ENCODE data around the gene SLC8A2. TPM values are rescaled to one million over a fixed set of nuclear protein-coding genes. Genes with fewer than 3 reads are reported as not detected.
"Not testable (repeated sequence)": the region's sequence is repeated elsewhere in the genome, so short reads cannot be mapped to it uniquely, and the experiment has no call there.

Gene SLC8A2
- total RNA-seq, 2 experiments from 2014 or later, result 0.13 to 0.36 TPM

- peaks cover 31% of the 10 kb centered on the region for H3K36me3 ChIP-seq (ENCODE audit: insufficient read depth, low read length)
- TF ChIP-seq EZH2phosphoT487 (IDR thresholded peaks at IDR 0.05; ENCODE audit: borderline replicate concordance, low read depth, low read length) (no peak), CTCF (conservative IDR thresholded peaks at IDR 0.05; ENCODE audit: low read length) (no peak)
- no peaks in the 10 kb centered on the region for H3K9me3 ChIP-seq (ENCODE audit: low read length)
- DNase-seq (ENCODE audit: low spot score), result peak; percentile 65
- H3K79me2 ChIP-seq (ENCODE audit: insufficient read depth, low read depth, low read length), result no peaks in the 10 kb centered on the region; the same call in 1 of the 2 replicates
- H3K4me3 ChIP-seq (ENCODE audit: low read depth, low read length, poor library complexity, severe bottlenecking), result peak overlapping the region; percentile 15
- peaks cover 49% of the 10 kb centered on the region for H3K4me1 ChIP-seq (ENCODE audit: insufficient read depth, low read length, poor library complexity, severe bottlenecking)
- H3K9me2 ChIP-seq (ENCODE audit: insufficient read depth, low read length), result no peaks in the 10 kb centered on the region
- no peaks in the 10 kb centered on the region for H4K20me1 ChIP-seq (ENCODE audit: insufficient read depth, low read length)
- POLR2A ChIA-PET, result interaction anchor here (1.3 kb wide), 1 partner anchor 24 kb away, joined by 3 read pairs; no protein-coding TSS in a partner anchor
- no peak overlapping the region for H2AFZ ChIP-seq (ENCODE audit: low read length)
- CTCF ChIA-PET (ENCODE audit: unreplicated experiment), result no interaction called here
- peak overlapping the region; percentile 96 for H3K4me2 ChIP-seq (ENCODE audit: low read length)
- BruUV-seq (replicated peaks), result TSS peak; percentile 66
- peak overlapping the region; percentile 91 for H3K27ac ChIP-seq (ENCODE audit: low read depth, low read length, poor library complexity, severe bottlenecking)
- intact Hi-C loops (cut with micrococcal nuclease; ENCODE audit: unreplicated experiment), result loop anchor here (10.0 kb wide), 1 partner anchor 117 kb away; the partner anchor contains the start of gene BICRA
These were observed 16.1 kb upstream of the SLC8A2 start for GRCh38 chr19:47487551-47488515.

- peak overlapping the region; percentile 96 for H3K4me2 ChIP-seq (ENCODE audit: low read length)
- H3K27ac ChIP-seq (ENCODE audit: low read depth, low read length, poor library complexity, severe bottlenecking), result peak overlapping the region; percentile 91
- H3K9me3 ChIP-seq (ENCODE audit: low read length), result no peaks in the 10 kb centered on the region
- H3K79me2 ChIP-seq (ENCODE audit: insufficient read depth, low read depth, low read length), result no peaks in the 10 kb centered on the region; the same call in 1 of the 2 replicates
- ChIA-PET POLR2A (no interaction called here), CTCF (ENCODE audit: unreplicated experiment) (no interaction called here)
- DNase-seq (ENCODE audit: low spot score), result peak; percentile 30
- no peak overlapping the region for H2AFZ ChIP-seq (ENCODE audit: low read length)
- peaks cover 49% of the 10 kb centered on the region for H3K4me1 ChIP-seq (ENCODE audit: insufficient read depth, low read length, poor library complexity, severe bottlenecking)
- intact Hi-C loops (cut with micrococcal nuclease; ENCODE audit: unreplicated experiment), result loop anchor here (10.0 kb wide), 1 partner anchor 118 kb away; the partner anchor contains the start of gene BICRA
- TF ChIP-seq EZH2phosphoT487 (IDR thresholded peaks at IDR 0.05; ENCODE audit: borderline replicate concordance, low read depth, low read length) (no peak), CTCF (conservative IDR thresholded peaks at IDR 0.05; ENCODE audit: low read length) (no peak)
- peaks cover 27% of the 10 kb centered on the region for H3K36me3 ChIP-seq (ENCODE audit: insufficient read depth, low read length)
- peak overlapping the region; percentile 15 for H3K4me3 ChIP-seq (ENCODE audit: low read depth, low read length, poor library complexity, severe bottlenecking)
- H4K20me1 ChIP-seq (ENCODE audit: insufficient read depth, low read length), result no peaks in the 10 kb centered on the region
- no peaks in the 10 kb centered on the region for H3K9me2 ChIP-seq (ENCODE audit: insufficient read depth, low read length)
- BruUV-seq (replicated peaks), result no TSS peak
These were observed 15.2 kb upstream of the SLC8A2 start for GRCh38 chr19:47486900-47487299.

GRCh38 chr19:47486220-47486619 lies 14.5 kb upstream of the SLC8A2 start:
- H3K27ac ChIP-seq (ENCODE audit: low read depth, low read length, poor library complexity, severe bottlenecking), result peak overlapping the region; percentile 91
- intact Hi-C loops (cut with micrococcal nuclease; ENCODE audit: unreplicated experiment), result loop anchor here (10.0 kb wide), 1 partner anchor 119 kb away; the partner anchor contains the start of gene BICRA
- CTCF ChIA-PET (ENCODE audit: unreplicated experiment), result not testable (repeated sequence)

More at GRCh38 chr19:47486220-47486619, 14.5 kb upstream of the SLC8A2 start:
- POLR2A ChIA-PET; H3K79me2 ChIP-seq (ENCODE audit: insufficient read depth, low read depth, low read length); BruUV-seq (replicated peaks); H4K20me1 ChIP-seq (ENCODE audit: insufficient read depth, low read length); DNase-seq (ENCODE audit: low spot score); H3K9me3 ChIP-seq (ENCODE audit: low read length); H3K9me2 ChIP-seq (ENCODE audit: insufficient read depth, low read length); H2AFZ ChIP-seq (ENCODE audit: low read length): not testable (repeated sequence)
- H3K4me3 ChIP-seq (ENCODE audit: low read depth, low read length, poor library complexity, severe bottlenecking), result peak overlapping the region; percentile 15
- H3K4me1 ChIP-seq (ENCODE audit: insufficient read depth, low read length, poor library complexity, severe bottlenecking), result peaks cover 49% of the 10 kb centered on the region
- H3K36me3 ChIP-seq (ENCODE audit: insufficient read depth, low read length), result peaks cover 25% of the 10 kb centered on the region
- H3K4me2 ChIP-seq (ENCODE audit: low read length), result peak overlapping the region; percentile 96

All from OCI-LY7 (cell line).